GM12873 (cell line): Measurements from ENCODE around the gene ARL10.

Source experiments
- CTCF ChIP-seq: IDR thresholded peaks from 2 replicates; pipeline ENCODE4 v1.5.1; 2012; ENCODE audit warnings: low read depth, mild to moderate bottlenecking, moderate library complexity, low read length, control low read depth; ENCODE audit not compliant: insufficient read depth; ENCODE audit errors: missing control alignments

Gene ARL10

GRCh38 chr5:176416965-176417364 lies 51.7 kb downstream of the ARL10 start:
- TF ChIP-seq CTCF: no peak

GRCh38 chr5:176418251-176418650 lies 53.0 kb downstream of the ARL10 start:
- no peak for TF ChIP-seq CTCF

GRCh38 chr5:176420086-176420485 lies 54.8 kb downstream of the ARL10 start:
- no peak for TF ChIP-seq CTCF

GRCh38 chr5:176420972-176421544 lies 55.8 kb downstream of the ARL10 start:
- no peak for TF ChIP-seq CTCF

GRCh38 chr5:176424181-176424580 lies 58.9 kb downstream of the ARL10 start:
- no peak for TF ChIP-seq CTCF

- no peak for TF ChIP-seq CTCF
Observed at GRCh38 chr5:176425138-176425537, 59.9 kb downstream of the ARL10 start.

GRCh38 chr5:176425791-176426190 lies 60.5 kb downstream of the ARL10 start:
- no peak for TF ChIP-seq CTCF
